Skeletal muscle satellite cell (primary cell): ENCODE results near the gene P2RY6.

Experiments used
- H3K27me3 ChIP-seq: 2 replicates; pipeline ENCODE4 v1.7.0; 2013; ENCODE audit warnings: low read length; ENCODE audit not compliant: control insufficient read depth, insufficient read depth
- H3K36me3 ChIP-seq: 2 replicates; pipeline ENCODE4 v1.7.0; 2013; ENCODE audit warnings: mild to moderate bottlenecking, control low read depth, low read length; ENCODE audit not compliant: insufficient read depth
- H3K4me1 ChIP-seq: 2 replicates; pipeline ENCODE4 v1.7.0; 2013; ENCODE audit warnings: low read length; ENCODE audit not compliant: control insufficient read depth, insufficient read depth
- H3K4me2 ChIP-seq: 2 replicates; pipeline ENCODE4 v1.7.0; 2013; ENCODE audit warnings: mild to moderate bottlenecking, low read length
- H3K4me3 ChIP-seq: 2 replicates; pipeline ENCODE4 v1.7.0; 2013; ENCODE audit warnings: low read length
- H3K9ac ChIP-seq: 2 replicates; pipeline ENCODE4 v1.7.0; 2013; ENCODE audit warnings: mild to moderate bottlenecking, low read depth, low read length, moderate library complexity
- H3K9me3 ChIP-seq: replicated peaks from 2 replicates; pipeline ENCODE4 v1.7.0; 2013; ENCODE audit warnings: mild to moderate bottlenecking, control low read depth, low read length

P2RY6 gene

DNA sequence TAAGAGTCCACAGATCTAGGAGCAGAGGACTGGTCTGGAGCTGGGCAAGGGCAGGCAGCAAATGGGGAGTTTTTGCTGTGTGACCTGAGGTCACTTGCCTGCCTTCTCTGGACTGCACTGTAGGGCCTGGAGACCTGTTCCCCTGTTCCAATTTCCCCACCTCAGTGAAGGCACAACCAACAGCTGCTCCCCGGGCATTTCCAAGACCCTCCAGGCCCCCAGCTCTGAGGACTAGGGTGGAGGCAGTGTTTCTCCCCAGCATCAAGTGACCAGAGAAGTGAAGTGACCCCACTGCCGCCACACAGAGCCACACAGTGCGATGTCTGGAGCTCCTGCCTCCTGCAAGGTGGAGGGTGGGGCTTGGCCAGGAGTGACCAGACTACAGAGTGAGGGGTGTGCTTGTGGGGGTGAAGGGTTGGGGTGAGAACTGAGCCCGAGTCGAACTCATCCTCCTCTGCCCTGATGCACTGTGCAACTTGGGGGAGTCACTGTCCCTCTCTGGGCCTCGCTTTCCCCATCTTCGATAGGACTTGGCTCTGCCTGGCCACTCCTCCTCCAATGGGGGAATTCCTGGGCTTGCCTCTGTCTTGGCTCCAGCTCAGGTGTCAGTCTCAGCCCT lies 32.5 kb upstream of the P2RY6 start:
- Histone ChIP-seq H3K36me3 (no peaks in the 10 kb centered on the region), H3K27me3 (no peaks in the 10 kb centered on the region), H3K9me3 (no peaks in the 10 kb centered on the region), H3K4me1 (peaks cover 26% of the 10 kb centered on the region), H3K4me2 (no peak overlapping the region), H3K9ac (no peak overlapping the region), H3K4me3 (no peak overlapping the region)

DNA sequence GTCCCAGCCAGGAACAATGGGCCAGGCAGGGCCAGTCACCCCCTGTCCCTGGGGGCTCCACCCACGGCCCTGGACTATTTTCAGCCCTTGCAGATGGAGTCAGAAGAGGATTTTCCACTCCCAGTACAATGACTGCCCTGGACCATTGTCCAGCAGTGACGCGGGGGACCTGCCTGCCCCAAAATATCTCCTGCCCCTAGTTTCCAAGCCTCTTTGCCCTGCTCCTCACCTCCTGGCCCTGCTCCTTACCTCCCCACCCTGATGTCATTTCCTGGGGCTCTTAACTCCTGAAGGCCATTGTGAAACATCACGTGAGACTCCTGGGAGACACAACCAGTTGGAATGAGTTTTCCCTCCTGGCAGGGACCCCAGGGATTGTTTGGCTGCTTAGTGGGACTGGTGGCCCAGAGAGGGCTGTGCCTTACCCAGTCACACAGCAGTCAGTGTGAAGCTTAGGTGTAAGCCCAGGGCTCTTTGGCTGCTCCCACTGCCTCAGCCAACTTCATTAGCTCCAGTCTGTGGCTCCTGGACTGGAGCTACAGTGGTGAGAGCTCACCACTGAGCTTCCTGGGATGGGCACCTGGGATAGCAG lies 31.9 kb upstream of the P2RY6 start:
- Histone ChIP-seq H3K4me1 (peaks cover 29% of the 10 kb centered on the region), H3K9ac (no peak overlapping the region), H3K27me3 (no peaks in the 10 kb centered on the region), H3K9me3 (no peaks in the 10 kb centered on the region), H3K4me3 (no peak overlapping the region), H3K36me3 (no peaks in the 10 kb centered on the region), H3K4me2 (no peak overlapping the region)

DNA sequence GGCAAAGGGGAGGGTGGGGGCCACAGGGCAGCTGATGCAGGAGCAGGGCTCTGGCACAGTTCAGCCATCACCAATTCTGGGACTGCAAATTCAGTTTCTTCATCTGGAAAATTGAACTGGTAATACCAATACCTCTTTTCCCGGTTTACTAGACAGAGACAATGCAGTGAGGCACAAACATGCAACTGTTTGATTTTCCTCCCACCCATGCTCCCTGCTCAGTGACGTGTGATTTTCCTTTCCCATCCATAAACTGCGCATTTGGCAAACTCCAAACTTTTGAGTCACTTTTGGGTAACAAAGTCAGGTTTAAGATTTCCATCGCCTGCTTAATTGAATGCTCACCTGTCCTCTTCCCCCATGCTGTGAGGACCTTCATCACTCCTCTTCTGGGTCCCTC lies 30.8 kb upstream of the P2RY6 start:
- Histone ChIP-seq H3K9ac (no peak overlapping the region), H3K27me3 (no peaks in the 10 kb centered on the region)

DNA sequence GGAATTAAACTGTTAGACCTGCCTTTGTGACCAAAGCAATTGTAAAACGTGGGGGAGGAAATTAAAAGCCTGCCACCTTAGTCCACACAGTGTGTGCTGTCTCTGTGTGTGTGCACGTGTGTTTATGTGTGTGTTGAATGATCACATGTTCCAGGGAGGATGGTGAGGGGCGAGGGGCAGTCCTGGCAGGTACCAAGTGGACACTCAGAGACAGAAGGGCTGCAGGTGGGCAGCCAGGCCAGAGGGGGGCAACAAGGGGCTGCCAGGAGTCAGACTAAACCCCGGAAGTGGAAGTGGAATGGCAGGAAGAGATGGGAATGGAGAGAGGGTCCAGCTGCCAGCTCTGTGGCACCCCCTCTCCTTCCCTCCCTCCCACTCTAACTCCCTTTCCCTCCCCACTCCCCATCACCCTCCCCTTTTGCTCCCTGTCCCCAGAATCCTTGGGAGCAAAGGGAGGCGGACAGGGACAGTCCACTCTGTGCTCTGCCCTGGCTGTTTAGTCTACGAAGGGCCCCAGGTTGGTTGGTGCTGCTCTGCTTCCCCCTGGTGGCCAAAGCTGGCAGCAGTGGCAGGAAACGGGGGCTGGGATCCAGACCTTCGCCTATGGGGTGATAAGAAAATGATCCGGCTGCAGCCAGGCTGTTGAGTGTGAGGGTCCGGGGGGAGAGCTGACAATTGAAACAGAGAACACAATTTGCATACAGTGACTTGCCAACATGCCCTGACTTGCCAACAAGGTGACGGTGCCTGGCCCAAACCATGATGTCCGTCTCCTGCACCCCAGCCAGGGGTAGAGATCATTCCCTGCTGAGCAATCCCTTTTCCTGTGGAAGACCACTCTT lies 29.7 kb upstream of the P2RY6 start:
- H3K27me3 ChIP-seq: no peaks in the 10 kb centered on the region

More for the DNA sequence above, 30.8 kb upstream of the P2RY6 start:
- peaks cover 39% of the 10 kb centered on the region for H3K4me1 ChIP-seq
- no peaks in the 10 kb centered on the region for H3K36me3 ChIP-seq
- no peak overlapping the region for H3K4me2 ChIP-seq
- no peaks in the 10 kb centered on the region for H3K9me3 ChIP-seq
- no peak overlapping the region for H3K4me3 ChIP-seq

DNA sequence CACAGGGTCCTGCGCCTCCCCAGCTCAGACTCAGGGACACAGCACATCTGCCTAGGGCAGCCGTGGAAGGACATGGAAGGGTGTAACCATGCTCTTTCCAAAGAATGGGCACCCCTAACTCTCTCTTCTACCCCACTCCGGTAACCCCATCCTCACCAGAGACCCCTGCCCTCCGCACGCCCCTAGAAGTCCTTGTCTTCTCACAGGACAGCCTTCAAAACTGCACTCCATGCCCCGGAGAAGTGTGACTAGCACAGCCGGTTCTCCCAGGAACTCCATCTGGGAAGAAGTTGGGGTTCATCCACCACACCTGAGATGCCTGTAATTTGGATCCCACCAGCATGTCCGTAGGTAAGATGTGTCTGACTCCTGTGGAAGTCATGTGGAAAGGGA lies 29.0 kb upstream of the P2RY6 start:
- no peaks in the 10 kb centered on the region for H3K9me3 ChIP-seq
- H3K27me3 ChIP-seq: no peaks in the 10 kb centered on the region
- no peaks in the 10 kb centered on the region for H3K36me3 ChIP-seq
- no peak overlapping the region for H3K9ac ChIP-seq
- H3K4me2 ChIP-seq: no peak overlapping the region
- H3K4me3 ChIP-seq: no peak overlapping the region
- peaks cover 37% of the 10 kb centered on the region for H3K4me1 ChIP-seq

More for the DNA sequence above, 29.7 kb upstream of the P2RY6 start:
- Histone ChIP-seq H3K4me3 (peak overlapping the region; percentile 46), H3K36me3 (no peaks in the 10 kb centered on the region), H3K4me1 (peaks cover 44% of the 10 kb centered on the region), H3K9ac (peak overlapping the region; percentile 70), H3K9me3 (no peaks in the 10 kb centered on the region), H3K4me2 (peak overlapping the region; percentile 74)

DNA sequence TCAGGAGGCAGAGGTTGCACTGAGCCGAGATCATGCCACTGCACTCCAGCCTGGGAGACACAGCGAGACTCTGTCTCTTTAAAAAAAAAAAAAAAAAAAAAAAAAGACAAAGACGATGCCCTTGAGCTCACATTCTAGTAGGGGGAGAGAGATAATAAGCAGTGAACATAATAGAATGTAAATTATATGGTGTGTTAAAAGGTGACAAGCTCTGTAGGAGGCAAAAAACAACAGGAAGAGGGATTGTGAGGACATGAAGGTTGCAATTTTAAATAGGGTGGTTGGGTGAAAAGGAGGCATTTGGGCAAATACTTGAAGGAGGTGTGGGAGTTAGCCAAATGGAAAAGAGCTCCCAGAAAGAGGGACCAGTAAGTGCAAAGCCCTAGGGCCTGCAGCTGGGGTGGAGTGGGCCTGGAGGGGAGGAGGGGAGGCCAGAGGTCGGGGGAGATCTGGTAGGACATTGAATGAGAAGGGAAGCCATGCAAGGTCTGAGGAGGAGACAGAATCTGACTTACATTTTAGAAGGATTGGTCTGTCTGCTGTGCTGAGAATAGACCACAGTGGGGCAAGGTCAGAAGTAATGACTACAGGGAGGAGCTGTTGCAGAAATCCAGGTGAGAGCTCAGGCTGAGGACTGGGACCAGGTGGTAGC lies 27.4 kb upstream of the P2RY6 start:
- no peak overlapping the region for H3K4me2 ChIP-seq
- H3K9ac ChIP-seq: no peak overlapping the region
- peaks cover 37% of the 10 kb centered on the region for H3K4me1 ChIP-seq
- H3K36me3 ChIP-seq: no peaks in the 10 kb centered on the region
- H3K9me3 ChIP-seq: no peaks in the 10 kb centered on the region
- H3K27me3 ChIP-seq: no peaks in the 10 kb centered on the region
- H3K4me3 ChIP-seq: no peak overlapping the region

DNA sequence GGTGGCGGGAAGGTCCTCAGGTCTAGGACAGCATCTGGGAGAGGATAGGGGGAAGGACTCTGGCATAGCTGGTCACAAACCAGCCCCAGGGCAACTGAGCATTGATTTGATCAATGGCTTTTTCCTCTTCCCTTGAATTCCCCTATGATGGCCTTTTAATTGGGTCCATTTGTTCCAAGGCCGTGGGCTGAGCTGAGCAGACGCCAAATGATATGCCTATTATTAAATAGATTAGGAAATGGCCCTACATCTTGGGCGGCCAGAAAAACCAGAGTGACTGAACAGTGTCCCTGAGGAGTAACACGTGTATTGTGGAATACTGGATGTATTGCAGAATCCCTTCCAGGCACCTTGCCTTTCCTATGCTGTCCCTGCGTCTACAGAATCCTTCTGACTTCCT lies 26.7 kb upstream of the P2RY6 start:
- H3K36me3 ChIP-seq: no peaks in the 10 kb centered on the region
- no peaks in the 10 kb centered on the region for H3K9me3 ChIP-seq
- H3K27me3 ChIP-seq: no peaks in the 10 kb centered on the region
- no peak overlapping the region for H3K9ac ChIP-seq
- H3K4me2 ChIP-seq: peak overlapping the region; percentile 42
- no peak overlapping the region for H3K4me3 ChIP-seq
- H3K4me1 ChIP-seq: peaks cover 31% of the 10 kb centered on the region

DNA sequence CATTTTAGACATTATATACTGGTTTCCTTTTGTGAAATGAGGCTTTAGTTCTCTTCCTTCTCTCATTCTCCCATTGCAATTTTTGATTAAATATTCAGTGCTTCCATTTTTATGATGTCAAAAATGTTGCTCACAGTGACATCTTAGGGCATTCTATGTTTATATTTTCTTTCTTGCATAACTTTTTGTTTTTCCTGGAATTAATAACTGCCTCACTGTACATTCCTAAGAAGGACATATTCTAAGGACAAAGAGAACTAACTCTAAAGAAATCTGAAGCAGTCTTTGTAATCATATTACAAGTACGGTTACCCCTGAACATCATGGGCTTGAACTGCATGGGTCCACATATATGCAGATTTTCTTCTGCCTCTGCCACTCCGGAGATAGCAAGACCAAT lies 25.8 kb upstream of the P2RY6 start:
- H3K27me3 ChIP-seq: no peaks in the 10 kb centered on the region
- H3K4me3 ChIP-seq: no peak overlapping the region
- H3K9me3 ChIP-seq: no peaks in the 10 kb centered on the region
- H3K4me1 ChIP-seq: peaks cover 29% of the 10 kb centered on the region
- peak overlapping the region; percentile 42 for H3K4me2 ChIP-seq
- no peaks in the 10 kb centered on the region for H3K36me3 ChIP-seq
- no peak overlapping the region for H3K9ac ChIP-seq

DNA sequence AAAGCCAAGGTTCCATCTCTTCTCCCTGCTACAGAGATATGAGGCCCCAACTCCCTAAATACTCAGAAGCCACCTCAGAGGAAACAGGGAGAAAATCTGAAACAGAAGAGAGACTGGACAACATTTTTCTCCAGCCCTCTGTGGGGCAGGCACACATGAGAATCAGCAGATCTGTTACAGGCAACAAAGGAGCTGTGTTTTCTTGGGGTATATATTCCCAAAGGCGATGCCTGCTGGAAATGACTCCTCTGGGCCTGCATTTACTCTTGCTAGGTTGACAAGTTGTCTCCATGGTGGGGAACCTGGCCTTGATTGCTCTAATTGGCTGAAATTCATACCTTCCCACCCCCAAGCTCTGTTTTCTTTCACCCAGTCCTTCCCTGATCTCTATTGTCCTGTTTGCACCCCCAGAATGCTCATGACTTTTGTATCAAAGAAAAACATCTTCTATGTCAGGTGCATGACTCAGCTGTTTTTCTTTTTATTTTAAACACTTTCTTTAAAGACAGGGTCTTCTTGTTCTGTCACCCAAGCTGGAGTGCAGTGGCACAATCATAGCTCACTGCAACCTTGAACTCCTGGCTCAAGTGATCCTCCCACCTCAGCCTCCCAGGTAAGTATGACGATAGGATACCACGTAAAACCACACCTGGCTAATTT lies 23.5 kb upstream of the P2RY6 start:
- peaks cover 18% of the 10 kb centered on the region for H3K4me1 ChIP-seq
- H3K9me3 ChIP-seq: no peaks in the 10 kb centered on the region
- no peak overlapping the region for H3K4me2 ChIP-seq
- no peaks in the 10 kb centered on the region for H3K36me3 ChIP-seq
- no peak overlapping the region for H3K4me3 ChIP-seq
- H3K27me3 ChIP-seq: no peaks in the 10 kb centered on the region
- H3K9ac ChIP-seq: no peak overlapping the region

DNA sequence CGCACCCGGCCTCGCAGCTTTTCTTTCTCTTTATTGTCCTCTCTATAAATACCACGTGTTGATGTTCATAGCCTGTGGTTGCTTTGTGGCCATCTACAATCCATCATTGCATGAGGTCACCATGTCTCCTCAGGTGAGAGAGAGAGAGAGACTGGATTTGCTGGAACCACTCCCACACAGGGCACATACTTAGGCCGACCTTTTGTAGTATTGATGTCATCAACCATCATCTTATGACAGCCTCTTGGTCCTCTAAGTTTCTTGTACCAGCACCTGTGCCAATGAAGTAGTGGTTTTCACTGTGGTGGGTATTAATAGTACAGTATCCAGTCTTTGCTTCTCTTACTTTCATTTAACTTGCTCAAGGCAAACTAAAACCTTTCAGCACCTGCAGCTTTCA lies 22.8 kb upstream of the P2RY6 start:
- H3K27me3 ChIP-seq: no peaks in the 10 kb centered on the region
- H3K4me3 ChIP-seq: no peak overlapping the region
- H3K36me3 ChIP-seq: no peaks in the 10 kb centered on the region
- H3K4me2 ChIP-seq: no peak overlapping the region
- peaks cover 18% of the 10 kb centered on the region for H3K4me1 ChIP-seq
- H3K9me3 ChIP-seq: no peaks in the 10 kb centered on the region
- H3K9ac ChIP-seq: no peak overlapping the region
